Stimulated activated effector memory CD8-positive, alpha-beta T cell treated with anti-CD3 and anti-CD28 coated beads, Interleukin-12 subunit alpha, Interleukin-12 subunit beta, amount 100 ng/mL, for 72 hours (primary cell): Measurements from ENCODE around the gene SLC49A3.
A peak's percentile ranks its signal among the peaks of the same experiment; 100 is the strongest.
"Not testable (repeated sequence)": the region's sequence is repeated elsewhere in the genome, so short reads cannot be mapped to it uniquely, and the experiment has no call there.

Source experiments
- ATAC-seq: fragments of 150-1000 bp; cut with Tn5 transposase; 2 replicates; pipeline ENCODE4 v1.10.0; 2021
- DNase-seq, 2 donors: peaks; one replicate each; pipeline ENCODE4 v3.0.0; 2021 to 2022; ENCODE audit warnings: low spot score in 2 of 2
- H3K27ac Mint-ChIP-seq: one replicate; pipeline ENCODE4 v1.8.0; 2022; ENCODE audit warnings: mild to moderate bottlenecking, mixed read lengths
- H3K36me3 Mint-ChIP-seq: one replicate; pipeline ENCODE4 v1.8.0; 2022; ENCODE audit warnings: mild to moderate bottlenecking, mixed read lengths
- H3K4me1 Mint-ChIP-seq: one replicate; pipeline ENCODE4 v1.8.0; 2022; ENCODE audit warnings: mixed read lengths
- H3K4me3 Mint-ChIP-seq: one replicate; pipeline ENCODE4 v1.8.0; 2022; ENCODE audit warnings: mild to moderate bottlenecking, mixed read lengths
- H3K9me3 Mint-ChIP-seq: one replicate; pipeline ENCODE4 v1.8.0; 2022; ENCODE audit warnings: mixed read lengths

Gene SLC49A3

GRCh38 chr4:650461-650860 lies 38.5 kb downstream of the SLC49A3 start:
- ATAC-seq: no peak
- no peak for DNase-seq
- H3K9me3 Mint-ChIP-seq: no peaks in the 10 kb centered on the region
- no peaks in the 10 kb centered on the region for H3K4me1 Mint-ChIP-seq
- H3K36me3 Mint-ChIP-seq: no peaks in the 10 kb centered on the region
- no peak overlapping the region for H3K4me3 Mint-ChIP-seq
- no peak overlapping the region for H3K27ac Mint-ChIP-seq

DNA sequence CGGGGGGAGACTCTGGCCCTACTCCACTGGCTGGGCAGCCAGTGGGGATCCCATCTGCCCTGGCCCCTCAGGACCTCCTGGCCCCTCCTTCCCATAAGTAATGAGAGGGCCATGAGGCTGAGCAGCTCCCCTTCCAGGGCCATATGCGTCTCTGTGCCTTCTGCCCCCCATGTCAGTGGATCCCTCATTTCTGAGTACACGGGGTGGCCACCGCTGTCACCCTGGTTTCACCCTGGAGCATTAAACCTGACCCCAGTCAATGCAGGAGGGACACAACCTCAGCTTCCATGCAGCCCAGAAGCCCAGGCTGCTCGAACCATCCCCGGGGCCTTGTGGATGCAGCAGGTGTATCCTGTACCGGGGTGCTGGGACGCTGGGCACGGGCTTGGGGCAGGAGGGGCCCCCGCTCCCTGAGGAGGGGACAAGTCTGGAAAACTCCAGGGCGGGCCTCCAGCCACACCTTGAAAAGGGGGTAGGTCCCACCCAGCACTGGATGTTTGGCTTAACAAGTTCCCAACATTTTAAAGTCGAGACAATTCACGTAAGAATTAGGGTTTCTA lies 39.1 kb downstream of the SLC49A3 start:
- no peak for DNase-seq

DNA sequence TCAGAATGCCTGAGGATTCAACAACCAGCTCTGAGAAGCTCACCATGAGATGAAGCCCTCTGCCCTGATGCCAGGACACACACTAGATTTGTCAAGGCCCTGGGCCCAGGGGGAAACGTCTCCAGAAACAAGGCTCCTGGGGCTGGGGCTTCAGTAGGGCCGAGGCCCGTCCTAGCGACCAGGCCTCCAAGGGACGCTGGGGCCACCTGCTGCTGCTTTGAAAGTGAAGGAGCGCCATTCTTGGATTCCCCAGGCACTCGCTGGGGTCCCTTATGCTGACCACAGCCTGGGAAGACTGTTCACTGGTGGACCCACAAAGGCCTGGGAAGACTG lies 39.7 kb downstream of the SLC49A3 start:
- Mint-ChIP-seq H3K9me3 (no peaks in the 10 kb centered on the region), H3K4me1 (no peaks in the 10 kb centered on the region), H3K36me3 (no peaks in the 10 kb centered on the region), H3K4me3 (no peak overlapping the region), H3K27ac (no peak overlapping the region)
- ATAC-seq (no peak), DNase-seq (no peak)

More for the DNA sequence above, 39.1 kb downstream of the SLC49A3 start:
- H3K9me3 Mint-ChIP-seq: no peaks in the 10 kb centered on the region
- no peaks in the 10 kb centered on the region for H3K36me3 Mint-ChIP-seq
- no peaks in the 10 kb centered on the region for H3K4me1 Mint-ChIP-seq
- no peak overlapping the region for H3K4me3 Mint-ChIP-seq
- no peak overlapping the region for H3K27ac Mint-ChIP-seq
- ATAC-seq: no peak

DNA sequence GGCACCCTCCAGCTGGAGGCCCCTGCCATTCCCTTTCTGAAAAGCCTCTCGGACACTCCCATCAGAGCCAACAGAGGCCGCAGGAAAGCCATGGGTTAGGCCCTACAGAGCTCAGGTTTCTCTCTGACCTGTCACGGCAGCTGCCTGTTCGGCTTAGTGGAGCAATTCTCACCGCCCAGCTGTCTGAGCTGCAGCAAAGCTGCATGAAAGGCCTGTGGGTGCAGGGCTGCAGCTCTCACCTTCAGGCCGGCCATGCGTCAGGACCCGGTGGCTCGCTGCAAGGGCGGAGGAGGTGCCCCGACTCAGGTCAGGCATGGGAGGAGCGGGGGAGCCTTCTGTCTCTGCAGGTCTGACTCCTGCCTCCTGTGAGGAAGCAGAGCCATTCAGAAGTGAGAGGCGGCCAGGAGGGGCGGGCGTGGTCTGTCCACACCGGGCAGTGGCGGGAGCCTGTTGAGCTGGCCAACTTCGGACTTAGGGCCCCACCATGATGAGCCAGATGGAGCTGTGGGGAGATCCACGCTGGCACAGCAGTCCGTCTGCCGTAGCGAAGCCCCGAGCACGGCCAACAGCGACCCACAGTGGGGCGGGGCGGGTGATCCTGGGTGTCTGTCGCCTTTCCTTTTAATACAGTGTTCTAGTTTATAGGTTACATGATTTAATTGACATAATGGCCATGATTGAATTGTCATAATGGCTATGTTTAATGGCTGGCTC lies 40.2 kb downstream of the SLC49A3 start:
- Mint-ChIP-seq H3K4me3 (no peak overlapping the region), H3K4me1 (no peaks in the 10 kb centered on the region), H3K27ac (no peak overlapping the region), H3K9me3 (no peaks in the 10 kb centered on the region), H3K36me3 (no peaks in the 10 kb centered on the region)
- DNase-seq (no peak), ATAC-seq (no peak)

GRCh38 chr4:647481-647880 lies 41.5 kb downstream of the SLC49A3 start:
- DNase-seq: no peak
- Mint-ChIP-seq H3K4me1 (no peaks in the 10 kb centered on the region), H3K9me3 (no peaks in the 10 kb centered on the region), H3K36me3 (no peaks in the 10 kb centered on the region), H3K4me3 (no peak overlapping the region), H3K27ac (no peak overlapping the region)
- no peak for ATAC-seq

GRCh38 chr4:646460-646859 lies 42.5 kb downstream of the SLC49A3 start:
- no peaks in the 10 kb centered on the region for H3K4me1 Mint-ChIP-seq
- H3K9me3 Mint-ChIP-seq: no peaks in the 10 kb centered on the region
- no peak overlapping the region for H3K27ac Mint-ChIP-seq
- H3K4me3 Mint-ChIP-seq: peak overlapping the region; percentile 42
- no peak for DNase-seq
- ATAC-seq: no peak
- no peaks in the 10 kb centered on the region for H3K36me3 Mint-ChIP-seq

- DNase-seq, H3K4me1 Mint-ChIP-seq, H3K9me3 Mint-ChIP-seq, H3K4me3 Mint-ChIP-seq, ATAC-seq, H3K27ac Mint-ChIP-seq, H3K36me3 Mint-ChIP-seq: not testable (repeated sequence)
Measured at GRCh38 chr4:642366-642765, 46.6 kb downstream of the SLC49A3 start.

DNA sequence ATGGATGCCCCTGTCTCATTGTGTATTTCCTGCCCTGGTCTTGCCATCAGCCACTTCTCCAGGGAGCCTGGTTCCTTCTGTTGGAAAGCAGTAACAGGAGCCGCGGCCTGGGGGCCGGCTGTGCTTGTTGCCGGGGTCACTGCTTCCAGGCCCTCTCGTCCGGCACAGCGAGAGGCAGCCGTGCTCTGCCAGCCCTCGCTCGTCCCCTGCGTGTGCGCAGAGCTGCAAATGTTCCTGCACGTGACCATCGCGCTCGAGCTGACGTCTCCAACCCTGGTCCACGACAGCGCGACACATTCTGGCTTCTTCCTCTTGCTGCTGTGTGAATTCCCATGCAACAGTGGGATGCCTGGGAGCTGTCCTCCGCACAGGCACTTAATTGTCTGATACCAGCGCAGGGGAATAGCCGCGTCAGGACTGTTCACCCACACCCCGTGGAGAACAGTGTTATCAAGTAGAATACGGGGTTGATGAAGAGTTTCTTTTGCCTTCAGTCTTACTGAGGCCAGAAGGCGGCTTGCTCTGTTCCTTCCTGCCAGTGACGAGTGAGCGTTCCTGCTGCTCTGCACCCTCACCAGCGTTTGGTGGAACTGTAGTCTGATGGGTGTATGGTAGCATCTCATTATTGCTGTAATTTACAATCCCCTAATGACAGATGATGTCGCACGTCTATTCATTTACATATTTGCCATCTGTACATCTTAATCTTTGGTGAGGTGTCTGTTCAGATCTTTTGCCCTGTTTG lies 51.2 kb downstream of the SLC49A3 start:
- no peaks in the 10 kb centered on the region for H3K9me3 Mint-ChIP-seq
- no peaks in the 10 kb centered on the region for H3K4me1 Mint-ChIP-seq
- no peak overlapping the region for H3K4me3 Mint-ChIP-seq
- H3K36me3 Mint-ChIP-seq: no peaks in the 10 kb centered on the region
- ATAC-seq (no peak), DNase-seq (no peak)
- no peak overlapping the region for H3K27ac Mint-ChIP-seq

DNA sequence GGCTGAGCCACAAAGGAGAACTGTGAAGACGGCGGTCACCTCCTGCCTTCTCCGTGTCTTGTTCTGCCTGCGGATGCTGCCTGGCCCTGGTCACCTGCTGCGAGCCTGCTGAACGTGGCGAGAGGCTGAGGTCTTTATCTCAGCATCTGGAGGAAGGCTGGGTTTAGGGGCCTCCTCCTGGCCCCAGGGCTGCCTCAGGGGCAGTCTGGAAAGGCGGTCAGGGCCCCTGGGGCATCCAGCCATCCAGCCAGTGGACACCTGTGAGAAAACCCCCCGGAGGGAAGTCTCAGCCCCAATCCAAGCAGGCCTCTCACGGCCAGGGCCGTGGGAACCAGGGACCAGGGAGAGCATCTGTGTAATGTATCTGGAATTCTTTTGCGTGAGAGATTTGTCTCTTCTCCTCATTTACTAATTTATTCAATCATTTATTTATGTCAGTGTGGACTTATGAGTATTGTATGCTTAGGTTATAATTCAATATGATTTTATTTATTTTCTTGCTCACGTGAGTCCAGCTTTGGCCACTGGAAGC lies 52.3 kb downstream of the SLC49A3 start:
- Mint-ChIP-seq H3K4me3 (no peak overlapping the region), H3K27ac (no peak overlapping the region), H3K9me3 (no peaks in the 10 kb centered on the region), H3K36me3 (no peaks in the 10 kb centered on the region), H3K4me1 (no peaks in the 10 kb centered on the region)
- DNase-seq (no peak), ATAC-seq (no peak)

DNA sequence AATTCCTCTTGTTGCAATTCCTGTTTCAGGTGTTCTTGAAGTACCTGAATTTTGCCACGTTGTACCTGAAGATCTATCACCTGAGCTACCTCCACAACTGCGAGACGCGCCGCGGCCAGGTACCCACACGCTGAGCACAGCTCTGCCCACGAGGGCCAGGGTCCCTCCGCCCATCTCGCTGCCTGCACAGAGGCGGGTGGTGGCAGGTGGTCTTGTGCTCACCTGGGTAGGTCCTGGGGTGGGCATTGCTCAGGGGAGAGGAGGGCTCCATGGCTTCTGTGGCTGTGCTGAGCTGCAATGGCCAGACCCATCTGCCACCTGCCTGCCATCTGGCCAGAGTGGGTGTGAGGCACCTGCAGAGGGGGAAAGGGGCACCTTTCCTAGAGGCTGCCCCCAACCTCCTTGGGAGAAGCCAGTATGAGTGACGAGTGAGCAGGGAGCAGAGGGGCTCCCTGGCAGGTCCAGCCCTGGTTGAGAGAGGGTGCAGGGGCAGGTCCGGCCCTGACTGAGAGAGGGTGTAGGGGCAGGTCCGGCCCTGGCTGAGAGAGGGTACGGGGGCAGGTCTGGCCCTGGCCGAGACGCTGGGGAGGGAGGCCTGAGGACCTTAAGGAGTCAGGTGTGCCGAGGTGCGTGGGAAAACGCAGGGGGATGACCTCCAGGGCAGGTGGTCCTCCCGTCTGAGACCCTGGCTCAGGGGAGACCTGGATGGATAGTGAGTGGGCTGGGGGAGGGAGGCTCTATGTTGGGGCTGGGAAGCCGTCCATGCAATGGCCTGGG lies 52.9 kb downstream of the SLC49A3 start:
- Mint-ChIP-seq H3K27ac (no peak overlapping the region), H3K4me3 (no peak overlapping the region), H3K36me3 (no peaks in the 10 kb centered on the region), H3K4me1 (no peaks in the 10 kb centered on the region), H3K9me3 (no peaks in the 10 kb centered on the region)
- ATAC-seq: no peak
- DNase-seq: no peak

DNA sequence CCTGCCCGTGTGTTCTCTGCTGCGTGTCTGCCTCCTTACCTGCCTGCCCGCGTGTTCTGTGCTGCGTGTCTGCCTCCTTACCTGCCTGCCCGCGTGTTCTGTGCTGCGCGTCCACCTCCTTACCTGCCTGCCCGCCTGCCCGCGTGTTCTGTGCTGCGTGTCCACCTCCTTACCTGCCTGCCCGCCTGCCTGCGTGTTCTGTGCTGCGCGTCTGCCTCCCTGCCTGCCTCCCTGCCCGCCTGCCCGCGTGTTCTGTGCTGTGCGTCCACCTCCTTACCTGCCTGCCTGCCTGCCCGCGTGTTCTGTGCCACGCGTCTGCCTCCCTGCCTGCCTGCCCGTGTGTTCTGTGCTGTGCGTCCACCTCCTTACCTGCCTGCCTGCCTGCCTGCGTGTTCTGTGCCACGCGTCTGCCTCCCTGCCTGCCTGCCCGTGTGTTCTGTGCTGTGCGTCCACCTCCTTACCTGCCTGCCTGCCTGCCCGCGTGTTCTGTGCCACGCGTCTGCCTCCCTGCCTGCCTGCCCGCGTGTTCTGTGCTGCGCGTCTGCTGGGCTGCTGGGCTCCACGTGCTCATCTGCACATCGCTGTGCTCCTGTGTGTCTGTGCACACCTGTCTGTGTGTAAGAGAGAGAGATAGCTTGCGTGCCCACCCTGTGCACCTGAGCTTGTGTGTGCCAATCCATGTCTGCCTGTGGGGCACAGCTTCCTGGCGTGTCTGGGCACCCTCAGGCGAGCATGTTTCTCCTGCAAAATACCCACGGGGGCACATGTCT lies 53.7 kb downstream of the SLC49A3 start:
- not testable (repeated sequence) for H3K9me3 Mint-ChIP-seq, H3K27ac Mint-ChIP-seq, DNase-seq, ATAC-seq, H3K4me1 Mint-ChIP-seq, H3K36me3 Mint-ChIP-seq, H3K4me3 Mint-ChIP-seq

GRCh38 chr4:634599-634985 lies 54.4 kb downstream of the SLC49A3 start:
- Mint-ChIP-seq H3K4me3 (no peak overlapping the region), H3K27ac (no peak overlapping the region), H3K9me3 (no peaks in the 10 kb centered on the region), H3K4me1 (no peaks in the 10 kb centered on the region), H3K36me3 (no peaks in the 10 kb centered on the region)
- DNase-seq (no peak), ATAC-seq (no peak)

DNA sequence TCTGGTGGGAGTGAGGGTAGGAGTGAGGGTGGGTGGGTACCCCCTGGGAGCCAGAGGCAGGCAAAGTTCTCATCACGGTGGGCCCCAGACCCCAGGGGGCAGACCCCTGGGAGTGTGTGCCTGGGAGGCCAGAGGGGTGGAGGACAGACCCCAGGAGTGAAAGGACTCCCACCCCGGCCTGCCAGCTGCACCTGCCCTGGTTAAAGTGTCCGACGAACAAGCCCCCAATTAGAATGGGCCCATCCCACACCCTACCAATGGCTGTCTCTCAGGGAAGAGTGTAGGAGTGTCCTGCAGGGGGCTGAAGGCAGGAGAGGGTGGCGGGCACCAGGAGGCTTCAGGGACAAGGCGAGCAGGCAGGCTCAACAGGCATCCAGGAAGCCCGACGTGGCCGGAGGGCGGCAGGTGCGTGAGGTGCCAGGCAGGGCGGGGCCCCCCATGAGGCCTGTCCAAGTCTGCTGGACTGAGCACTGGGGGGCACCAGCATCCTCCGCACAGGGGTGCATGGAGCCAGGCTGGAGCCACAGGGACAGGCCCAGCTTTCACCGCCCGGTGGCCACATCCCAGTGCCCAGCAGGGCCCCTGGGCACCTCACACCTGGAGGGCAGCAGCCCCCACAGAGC lies 54.9 kb downstream of the SLC49A3 start:
- H3K4me3 Mint-ChIP-seq: no peak overlapping the region
- no peak overlapping the region for H3K27ac Mint-ChIP-seq
- DNase-seq (no peak), ATAC-seq (no peak)
- H3K9me3 Mint-ChIP-seq: no peaks in the 10 kb centered on the region
- no peaks in the 10 kb centered on the region for H3K36me3 Mint-ChIP-seq
- H3K4me1 Mint-ChIP-seq: no peaks in the 10 kb centered on the region

- Mint-ChIP-seq H3K4me1 (no peaks in the 10 kb centered on the region), H3K4me3 (no peak overlapping the region), H3K9me3 (no peaks in the 10 kb centered on the region), H3K27ac (no peak overlapping the region), H3K36me3 (no peaks in the 10 kb centered on the region)
- DNase-seq: no peak
- ATAC-seq: no peak
Measured at GRCh38 chr4:633406-633805, 55.5 kb downstream of the SLC49A3 start.
